Retinal pigment epithelial cell (primary cell): Measurements from ENCODE around the gene IRF8.
"Not testable (repeated sequence)": the region's sequence is repeated elsewhere in the genome, so short reads cannot be mapped to it uniquely, and the experiment has no call there.

Experiments used
- DNase-seq: peaks from one replicate; pipeline ENCODE4 v3.0.0-alpha.2; 2010; ENCODE audit warnings: low read depth
- H3K4me3 ChIP-seq: 2 replicates; pipeline ENCODE4 v1.5.1; 2011; ENCODE audit warnings: mild to moderate bottlenecking, low read length, control low read depth, moderate library complexity
- TF ChIP-seq, protein P1 (sequence below): conservative IDR thresholded peaks from 2 replicates; pipeline ENCODE4 v1.5.1; 2011; ENCODE audit warnings: low read depth, low read length, control low read depth, inconsistent platforms

Gene IRF8

GRCh38 chr16:85854935-85855334 is 44.0 kb upstream of the IRF8 start:
- no peak overlapping the region for H3K4me3 ChIP-seq
- DNase-seq = no peak
- TF ChIP-seq, protein P1, sequence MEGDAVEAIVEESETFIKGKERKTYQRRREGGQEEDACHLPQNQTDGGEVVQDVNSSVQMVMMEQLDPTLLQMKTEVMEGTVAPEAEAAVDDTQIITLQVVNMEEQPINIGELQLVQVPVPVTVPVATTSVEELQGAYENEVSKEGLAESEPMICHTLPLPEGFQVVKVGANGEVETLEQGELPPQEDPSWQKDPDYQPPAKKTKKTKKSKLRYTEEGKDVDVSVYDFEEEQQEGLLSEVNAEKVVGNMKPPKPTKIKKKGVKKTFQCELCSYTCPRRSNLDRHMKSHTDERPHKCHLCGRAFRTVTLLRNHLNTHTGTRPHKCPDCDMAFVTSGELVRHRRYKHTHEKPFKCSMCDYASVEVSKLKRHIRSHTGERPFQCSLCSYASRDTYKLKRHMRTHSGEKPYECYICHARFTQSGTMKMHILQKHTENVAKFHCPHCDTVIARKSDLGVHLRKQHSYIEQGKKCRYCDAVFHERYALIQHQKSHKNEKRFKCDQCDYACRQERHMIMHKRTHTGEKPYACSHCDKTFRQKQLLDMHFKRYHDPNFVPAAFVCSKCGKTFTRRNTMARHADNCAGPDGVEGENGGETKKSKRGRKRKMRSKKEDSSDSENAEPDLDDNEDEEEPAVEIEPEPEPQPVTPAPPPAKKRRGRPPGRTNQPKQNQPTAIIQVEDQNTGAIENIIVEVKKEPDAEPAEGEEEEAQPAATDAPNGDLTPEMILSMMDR = no peak

DNA sequence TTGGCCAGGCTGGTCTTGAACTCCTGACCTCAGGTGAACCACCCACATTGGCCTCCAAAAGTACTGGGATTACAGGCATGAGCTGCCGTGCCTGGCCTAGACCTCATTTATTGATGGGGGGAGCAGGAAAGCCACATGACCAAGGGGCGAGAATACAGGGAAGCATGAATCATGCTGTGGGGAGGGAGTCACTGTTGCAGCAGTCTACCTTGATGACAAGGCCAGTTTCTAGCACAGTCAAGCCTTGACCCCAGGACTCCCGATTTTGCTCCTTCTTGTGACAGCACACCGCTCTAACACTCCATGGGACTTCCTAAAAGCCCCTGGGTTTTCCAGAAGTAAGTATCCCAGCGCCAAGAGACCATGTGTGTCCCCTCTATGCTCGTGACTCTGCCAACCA is 42.9 kb upstream of the IRF8 start:
- no peak overlapping the region for H3K4me3 ChIP-seq
- DNase-seq = no peak
- TF ChIP-seq, protein P1 = no peak

DNA sequence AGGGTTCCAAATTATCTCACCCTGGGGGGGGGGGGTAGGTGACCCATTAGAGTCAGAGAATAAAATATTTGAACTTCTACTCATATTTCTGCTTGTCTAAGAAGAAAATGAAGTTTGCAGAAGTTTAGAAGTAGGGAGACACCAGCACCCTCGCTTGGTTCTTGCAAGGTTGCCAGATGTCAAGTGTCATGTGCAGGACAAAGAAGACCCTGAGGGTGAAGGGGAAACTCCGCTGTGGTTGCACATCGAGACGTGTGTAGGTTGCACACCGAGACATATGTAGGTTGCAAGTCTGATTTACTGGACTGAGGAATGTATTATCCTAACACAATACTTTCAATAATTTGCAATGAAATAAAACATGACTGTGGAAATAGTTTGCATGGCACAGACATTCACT is 42.4 kb upstream of the IRF8 start:
- no peak for DNase-seq
- no peak overlapping the region for H3K4me3 ChIP-seq
- TF ChIP-seq, protein P1 = no peak

- TF ChIP-seq, protein P1 = no peak
- no peak overlapping the region for H3K4me3 ChIP-seq
- DNase-seq = no peak
Measured at GRCh38 chr16:85857406-85857805, 41.6 kb upstream of the IRF8 start.

- not testable (repeated sequence) for H3K4me3 ChIP-seq, DNase-seq
Measured at GRCh38 chr16:85858571-85858970, 40.4 kb upstream of the IRF8 start.

DNA sequence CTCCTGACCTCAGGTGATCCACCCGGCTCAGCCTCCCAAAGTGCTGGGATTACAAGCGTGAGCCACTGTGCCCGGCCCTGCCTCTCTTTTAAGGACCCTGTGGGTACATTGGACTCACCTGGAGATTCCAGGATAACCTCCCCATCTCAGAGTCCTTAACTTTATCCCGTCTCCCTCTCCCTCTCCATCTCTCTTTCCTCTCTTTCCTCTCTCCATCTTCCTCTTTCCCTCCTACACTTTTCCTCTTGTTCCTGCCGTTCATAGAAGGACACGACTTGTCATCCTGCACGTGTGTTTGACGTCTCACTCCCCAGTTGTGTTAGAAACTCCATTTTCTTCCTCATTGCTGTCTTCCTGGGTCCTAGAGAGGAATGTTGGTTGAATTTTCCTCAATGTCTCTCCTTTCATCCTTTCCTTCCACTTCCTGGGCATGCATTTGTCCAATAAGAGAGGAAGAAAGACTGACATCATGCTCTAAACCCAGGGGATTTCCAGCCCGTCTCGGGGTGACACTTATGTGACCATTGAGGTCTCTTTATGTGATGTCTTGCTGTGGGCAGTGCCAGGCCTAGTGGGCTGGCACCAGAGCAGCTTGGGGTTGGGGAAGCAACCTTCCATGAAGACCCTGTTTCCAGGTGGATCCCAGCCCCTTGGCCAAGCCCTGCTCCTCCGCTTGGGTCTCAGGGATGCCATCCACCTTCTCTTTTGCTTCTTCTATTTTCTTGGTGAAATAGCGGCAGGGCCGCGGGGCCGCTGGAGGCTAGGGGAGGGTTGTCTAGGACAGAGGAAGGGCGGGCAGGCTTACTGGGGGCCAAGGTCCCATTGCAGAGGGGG is 39.8 kb upstream of the IRF8 start:
- TF ChIP-seq, protein P1 = no peak
- no peak overlapping the region for H3K4me3 ChIP-seq
- DNase-seq = no peak

DNA sequence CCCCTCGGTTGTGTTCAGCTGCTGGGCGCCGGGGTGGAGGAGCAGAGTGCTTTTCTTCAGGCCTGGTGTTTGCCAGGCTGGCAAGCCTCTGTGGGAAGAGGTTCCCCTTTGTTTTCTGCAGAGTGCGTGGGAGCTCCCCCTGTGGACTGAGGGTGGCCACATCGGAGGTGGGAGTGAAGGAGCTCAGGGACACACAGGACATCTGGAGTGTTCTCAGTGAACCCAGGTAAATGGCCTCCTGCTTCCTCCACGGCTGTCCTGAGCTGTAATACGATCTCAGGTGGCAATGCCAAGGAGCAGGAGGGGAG is 39.2 kb upstream of the IRF8 start:
- no peak overlapping the region for H3K4me3 ChIP-seq
- DNase-seq = no peak
- TF ChIP-seq, protein P1 = no peak
